Osteoblast (primary cell): ENCODE data around the gene RIMS1. TPM values are rescaled to one million over a fixed set of nuclear protein-coding genes. Genes with fewer than 3 reads are reported as not detected.
A peak's percentile ranks its signal among the peaks of the same experiment; 100 is the strongest.

Source experiments
- DNase-seq: peaks from one replicate; pipeline ENCODE4 v3.0.0; 2011; ENCODE audit warnings: low spot score, mixed read lengths; ENCODE audit not compliant: insufficient read length; ENCODE audit errors: missing footprints
- H2AFZ ChIP-seq: 2 replicates; pipeline ENCODE4 v1.6.0; 2011; ENCODE audit warnings: mild to moderate bottlenecking, low read length
- H3K27ac ChIP-seq: 2 replicates; pipeline ENCODE4 v1.5.1; 2011; ENCODE audit warnings: mild to moderate bottlenecking, low read depth, low read length, moderate library complexity
- H3K27me3 ChIP-seq: 2 replicates; pipeline ENCODE4 v1.6.0; 2012; ENCODE audit warnings: mild to moderate bottlenecking, control low read depth, inconsistent platforms, low read length, moderate library complexity; ENCODE audit not compliant: insufficient read depth
- H3K36me3 ChIP-seq: 2 replicates; pipeline ENCODE4 v1.5.1; 2011; ENCODE audit warnings: mild to moderate bottlenecking, low read length, control low read depth, moderate library complexity; ENCODE audit not compliant: insufficient read depth
- H3K4me1 ChIP-seq: 2 replicates; pipeline ENCODE4 v1.5.1; 2011; ENCODE audit warnings: mild to moderate bottlenecking, low read length, control low read depth, moderate library complexity; ENCODE audit not compliant: insufficient read depth
- H3K4me2 ChIP-seq: 2 replicates; pipeline ENCODE4 v1.6.0; 2011; ENCODE audit warnings: mild to moderate bottlenecking, low read length; ENCODE audit not compliant: insufficient read depth
- H3K4me3 ChIP-seq: fragments of 200-600 bp; sonication (generic); 3 replicates; pipeline ENCODE4 v1.5.1; 2012; ENCODE audit warnings: mild to moderate bottlenecking, low read length, inconsistent platforms; ENCODE audit not compliant: insufficient read depth
- H3K79me2 ChIP-seq: 2 replicates; pipeline ENCODE4 v1.6.0; 2012; ENCODE audit warnings: mild to moderate bottlenecking, low read length, control low read depth, inconsistent platforms; ENCODE audit not compliant: insufficient read depth
- H3K9me3 ChIP-seq: 2 replicates; pipeline ENCODE4 v1.5.1; 2011; ENCODE audit warnings: low read depth, low read length, control low read depth
- H4K20me1 ChIP-seq: 2 replicates; pipeline ENCODE4 v1.6.0; 2012; ENCODE audit warnings: mild to moderate bottlenecking, low read length, control low read depth; ENCODE audit not compliant: insufficient read depth
- CTCF ChIP-seq: IDR thresholded peaks from 2 replicates; pipeline ENCODE4 v1.5.1; 2011; ENCODE audit warnings: mild to moderate bottlenecking, low read depth, low read length, moderate library complexity; ENCODE audit errors: extremely low read depth
- total RNA-seq: library from RNA; depleted of rRNA; stranded (reverse); fragments of >200 nt; gene quantifications from 2 replicates; pipeline ENCODE4 v1.2.3, GENCODE V29; 2012

RIMS1 gene
- total RNA-seq, 1 donor = 13.4 TPM

GRCh38 chr6:71879016-71879415, 7.3 kb upstream of the RIMS1 start:
- H3K4me3 ChIP-seq = no peak overlapping the region

GRCh38 chr6:71887006-71887743, 825 bp downstream of the RIMS1 start:
- H3K4me1 ChIP-seq = no peaks in the 10 kb centered on the region
- peak overlapping the region; percentile 61 for H3K4me2 ChIP-seq
- H2AFZ ChIP-seq = no peak overlapping the region
- DNase-seq = peak; percentile 62
- peak overlapping the region; percentile 59 for H3K4me3 ChIP-seq
- no peak for TF ChIP-seq CTCF
- H3K36me3 ChIP-seq = no peaks in the 10 kb centered on the region
- no peaks in the 10 kb centered on the region for H3K9me3 ChIP-seq
- no peak overlapping the region for H3K27ac ChIP-seq
- peaks cover 12% of the 10 kb centered on the region for H3K27me3 ChIP-seq
- H3K79me2 ChIP-seq = no peaks in the 10 kb centered on the region
- H4K20me1 ChIP-seq = no peaks in the 10 kb centered on the region

More at GRCh38 chr6:71879016-71879415, 7.3 kb upstream of the RIMS1 start:
- H3K27ac ChIP-seq = no peak overlapping the region
- H3K36me3 ChIP-seq = no peaks in the 10 kb centered on the region
- H3K79me2 ChIP-seq = no peaks in the 10 kb centered on the region
- no peak for DNase-seq
- H3K9me3 ChIP-seq = no peaks in the 10 kb centered on the region
- H4K20me1 ChIP-seq = no peaks in the 10 kb centered on the region
- no peak for TF ChIP-seq CTCF
- H2AFZ ChIP-seq = no peak overlapping the region
- no peak overlapping the region for H3K4me2 ChIP-seq
- no peaks in the 10 kb centered on the region for H3K4me1 ChIP-seq
- H3K27me3 ChIP-seq = no peaks in the 10 kb centered on the region

GRCh38 chr6:71887744-71888230, 1.4 kb downstream of the RIMS1 start:
- H3K27ac ChIP-seq = no peak overlapping the region
- no peak overlapping the region for H3K4me3 ChIP-seq
- H4K20me1 ChIP-seq = no peaks in the 10 kb centered on the region
- no peaks in the 10 kb centered on the region for H3K36me3 ChIP-seq
- H3K27me3 ChIP-seq = peaks cover 12% of the 10 kb centered on the region
- TF ChIP-seq CTCF = no peak
- DNase-seq = no peak
- no peaks in the 10 kb centered on the region for H3K4me1 ChIP-seq
- no peak overlapping the region for H2AFZ ChIP-seq
- no peaks in the 10 kb centered on the region for H3K79me2 ChIP-seq
- no peaks in the 10 kb centered on the region for H3K9me3 ChIP-seq
- H3K4me2 ChIP-seq = no peak overlapping the region

- Histone ChIP-seq H3K4me2 (no peak overlapping the region), H3K27ac (no peak overlapping the region), H3K9me3 (no peaks in the 10 kb centered on the region), H3K4me1 (no peaks in the 10 kb centered on the region), H2AFZ (no peak overlapping the region), H3K79me2 (no peaks in the 10 kb centered on the region), H3K4me3 (no peak overlapping the region), H3K36me3 (no peaks in the 10 kb centered on the region), H3K27me3 (peaks cover 12% of the 10 kb centered on the region), H4K20me1 (no peaks in the 10 kb centered on the region)
- no peak for TF ChIP-seq CTCF
- DNase-seq = no peak
These were observed 2.5 kb downstream of the RIMS1 start for GRCh38 chr6:71888756-71889340.
